ENCODE results near the gene DSPP.

GRCh38 chr4:87567191-87567590, 41.1 kb upstream of the DSPP start:
- no peak for TF ChIP-seq POLR2A (IDR thresholded peaks at IDR 0.05)
- no peak for TF ChIP-seq EP300 (IDR thresholded peaks at IDR 0.05)
- TF ChIP-seq CTCF (IDR thresholded peaks at IDR 0.05), result no peak
